Ectodermal cell (in vitro differentiated cells): ENCODE results near the gene SAXO2. TPM values are rescaled to one million over a fixed set of nuclear protein-coding genes. Genes with fewer than 3 reads are reported as not detected.
"Not testable (repeated sequence)": the region's sequence is repeated elsewhere in the genome, so short reads cannot be mapped to it uniquely, and the experiment has no call there.

Experiments used
- H3K27ac ChIP-seq: 2 replicates; pipeline ENCODE4 v1.7.0; 2013; ENCODE audit warnings: mild to moderate bottlenecking, low read depth, low read length; ENCODE audit not compliant: insufficient read depth, poor library complexity, severe bottlenecking
- H3K27me3 ChIP-seq: 2 replicates; pipeline ENCODE4 v1.7.0; 2013; ENCODE audit warnings: mild to moderate bottlenecking, low read length; ENCODE audit not compliant: insufficient read depth, control insufficient read depth, poor library complexity, severe bottlenecking
- H3K36me3 ChIP-seq: one replicate; pipeline ENCODE4 v1.7.0; 2013; ENCODE audit warnings: low read length; ENCODE audit not compliant: control insufficient read depth, insufficient read depth
- H3K4me1 ChIP-seq: one replicate; pipeline ENCODE4 v1.7.0; 2013; ENCODE audit warnings: low read length; ENCODE audit not compliant: control insufficient read depth, insufficient read depth
- H3K4me3 ChIP-seq: 2 replicates; pipeline ENCODE4 v1.7.0; 2013; ENCODE audit warnings: low read depth, low read length, control low read depth; ENCODE audit not compliant: insufficient read depth
- H3K9me3 ChIP-seq: 2 replicates; pipeline ENCODE4 v1.7.0; 2013; ENCODE audit warnings: mild to moderate bottlenecking, low read length, moderate library complexity; ENCODE audit not compliant: control insufficient read depth
- WGBS, 2 experiments: methylation state at CpG; one replicate each; pipeline ENCODE4 v1.1.7; 2013; ENCODE audit warnings: missing lambda C conversion rate in 2 of 2; 5-methylcytosine and 5-hydroxymethylcytosine counted together
- polyA plus RNA-seq, 4 experiments: library from polyadenylated mRNA; stranded (reverse); fragments of 50-300 nt; gene quantifications; one replicate each; pipeline ENCODE4 v1.2.3, GENCODE V29; 2013

The SAXO2 gene
- 4.4 TPM for polyA plus RNA-seq (2013, experiment 1 of 4)
- polyA plus RNA-seq (2013, experiment 2 of 4): 5.6 TPM
- polyA plus RNA-seq (2013, experiment 3 of 4): 5.2 TPM
- polyA plus RNA-seq (2013, experiment 4 of 4): 4.2 TPM

- H3K4me3 ChIP-seq: peak within 1 kb of the TSS; percentile 95
- 0% methylated on average over 57 of the region's 57 CpGs for WGBS, 2 experiments
These were observed at the start of gene SAXO2, which contains the start of gene EFL1 for GRCh38 chr15:82262422-82263026. SAXO2 (plus strand) TSS chr15:82262818; CDS start chr15:82262880, 62 bp downstream. EFL1 (minus strand) TSS chr15:82262734; CDS start chr15:82261778, 956 bp downstream.

GRCh38 chr15:82216092-82216491 is 46.5 kb upstream of the SAXO2 start:
- H3K4me1 ChIP-seq, H3K4me3 ChIP-seq, H3K27me3 ChIP-seq, H3K9me3 ChIP-seq, H3K27ac ChIP-seq, H3K36me3 ChIP-seq: not testable (repeated sequence)
- WGBS, 2 experiments: 89 to 100% methylated on average over 1 of the region's 2 CpGs

More at GRCh38 chr15:82262422-82263026, at the start of gene SAXO2, which contains the start of gene EFL1:
- H3K9me3 ChIP-seq: no peaks in the 10 kb centered on the region
- no peaks in the 10 kb centered on the region for H3K4me1 ChIP-seq
- no peaks in the 10 kb centered on the region for H3K27me3 ChIP-seq
- peaks cover 7% of the 10 kb centered on the region for H3K36me3 ChIP-seq
- H3K27ac ChIP-seq: peak within 1 kb of the TSS; percentile 81

- H3K36me3 ChIP-seq, H3K27ac ChIP-seq, H3K9me3 ChIP-seq, H3K4me3 ChIP-seq, H3K4me1 ChIP-seq, H3K27me3 ChIP-seq: not testable (repeated sequence)
- 90 to 94% methylated on average over 2 of the region's 2 CpGs for WGBS, 2 experiments
These were observed 41.1 kb upstream of the SAXO2 start for GRCh38 chr15:82221535-82221934.

GRCh38 chr15:82228750-82229149 is 33.9 kb upstream of the SAXO2 start:
- WGBS, 2 experiments: 100% methylated on average over 1 of the region's 1 CpG; no CpG with 5 or more reads in 1 of the 2 experiments
- no peaks in the 10 kb centered on the region for H3K9me3 ChIP-seq
- H3K4me1 ChIP-seq: no peaks in the 10 kb centered on the region
- no peak overlapping the region for H3K27ac ChIP-seq
- no peaks in the 10 kb centered on the region for H3K27me3 ChIP-seq
- peaks cover 4% of the 10 kb centered on the region for H3K36me3 ChIP-seq
- no peak overlapping the region for H3K4me3 ChIP-seq

- 92 to 97% methylated on average over 2 of the region's 2 CpGs for WGBS, 2 experiments
- H3K9me3 ChIP-seq: no peaks in the 10 kb centered on the region
- H3K27me3 ChIP-seq: no peaks in the 10 kb centered on the region
- no peaks in the 10 kb centered on the region for H3K4me1 ChIP-seq
- H3K36me3 ChIP-seq: peaks cover 1% of the 10 kb centered on the region
- no peak overlapping the region for H3K4me3 ChIP-seq
- H3K27ac ChIP-seq: no peak overlapping the region
These were observed 31.4 kb upstream of the SAXO2 start for GRCh38 chr15:82231233-82231632.

- Histone ChIP-seq H3K36me3 (no peaks in the 10 kb centered on the region), H3K9me3 (no peaks in the 10 kb centered on the region), H3K4me3 (no peak overlapping the region), H3K27me3 (no peaks in the 10 kb centered on the region), H3K4me1 (no peaks in the 10 kb centered on the region), H3K27ac (no peak overlapping the region)
- 88 to 91% methylated on average over 2 of the region's 2 CpGs for WGBS, 2 experiments
These were observed 30.8 kb upstream of the SAXO2 start for GRCh38 chr15:82231842-82232241.

GRCh38 chr15:82237944-82238534 is 24.6 kb upstream of the SAXO2 start:
- H3K9me3 ChIP-seq, H3K4me3 ChIP-seq, H3K27ac ChIP-seq, H3K27me3 ChIP-seq, H3K4me1 ChIP-seq: not testable (repeated sequence)
- WGBS, 2 experiments: 90 to 95% methylated on average over 2 of the region's 3 CpGs
- H3K36me3 ChIP-seq: peaks cover 21% of the 10 kb centered on the region

- Histone ChIP-seq H3K27ac (no peak overlapping the region), H3K4me1 (no peaks in the 10 kb centered on the region), H3K36me3 (peaks cover 21% of the 10 kb centered on the region), H3K4me3 (no peak overlapping the region), H3K27me3 (no peaks in the 10 kb centered on the region), H3K9me3 (no peaks in the 10 kb centered on the region)
- 96 to 99% methylated on average over 3 to 5 of the region's 5 CpGs for WGBS, 2 experiments
These were observed 22.8 kb upstream of the SAXO2 start for GRCh38 chr15:82239685-82240391.

- not testable (repeated sequence) for H3K27me3 ChIP-seq, H3K9me3 ChIP-seq, H3K4me3 ChIP-seq, H3K27ac ChIP-seq, H3K4me1 ChIP-seq
- no CpG with 5 or more reads among the region's 1 CpG for WGBS, 2 experiments
- H3K36me3 ChIP-seq: peaks cover 21% of the 10 kb centered on the region
These were observed 20.6 kb upstream of the SAXO2 start for GRCh38 chr15:82241836-82242499.

- H3K4me1 ChIP-seq, H3K9me3 ChIP-seq, H3K27me3 ChIP-seq, H3K27ac ChIP-seq, H3K4me3 ChIP-seq: not testable (repeated sequence)
- WGBS, 2 experiments: 92% methylated on average over 3 of the region's 5 CpGs; no CpG with 5 or more reads in 1 of the 2 experiments
- peaks cover 20% of the 10 kb centered on the region for H3K36me3 ChIP-seq
These were observed 19.0 kb upstream of the SAXO2 start for GRCh38 chr15:82243644-82244043.
